ENCODE results near the gene DPF1.
A peak's percentile ranks its signal among the peaks of the same experiment; 100 is the strongest.

The DPF1 gene

DNA sequence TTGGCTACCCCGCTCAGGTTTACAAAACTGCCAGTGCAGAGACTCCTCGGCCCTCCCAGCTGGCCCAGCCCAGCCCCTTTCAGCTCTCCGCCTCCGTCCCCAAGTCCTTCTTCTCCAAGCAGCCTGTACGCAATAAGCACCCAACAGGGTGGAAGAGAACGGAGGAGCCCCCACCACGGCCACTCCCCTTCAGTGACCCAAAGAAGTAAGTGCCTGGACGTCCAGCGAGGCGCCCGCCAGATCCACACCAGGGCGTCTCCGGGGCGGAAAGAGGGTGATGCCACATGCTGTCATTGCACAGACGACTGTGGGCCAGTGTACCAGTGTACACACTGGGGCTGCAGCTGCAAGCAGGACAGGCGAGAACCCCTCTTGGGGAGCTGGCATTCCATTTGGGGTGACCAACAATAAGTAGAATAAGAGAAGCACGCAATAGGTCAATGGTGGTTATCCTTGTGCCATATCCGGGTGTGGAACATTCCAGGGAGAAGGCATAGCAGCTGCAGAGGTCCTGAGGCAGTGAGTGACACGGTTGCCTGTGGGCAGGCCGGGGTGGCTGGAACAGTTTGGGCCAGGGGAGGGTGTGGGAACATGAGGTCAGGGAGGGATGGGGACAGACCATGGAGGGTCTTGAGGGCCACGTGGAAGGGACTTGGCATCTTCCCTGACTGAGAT lies 41.3 kb downstream of the DPF1 start:
- peaks cover 14 to 42% (median 23%) of the 10 kb centered on the region in 3 donors for H3K36me3 ChIP-seq
- DNase-seq = no peak
- no peak overlapping the region for H3K4me3 ChIP-seq
- intact Hi-C loops (cut with DNase I; ENCODE audit: low total_unique reads) = no loop called here
- peaks cover 0 to 4% (median 0%) of the 10 kb centered on the region in 4 donors for H3K4me1 ChIP-seq
- no peaks in the 10 kb centered on the region for H3K27me3 ChIP-seq
- peaks cover 0 to 23% (median 5%) of the 10 kb centered on the region in 3 donors for H3K9me3 ChIP-seq
- no peak overlapping the region for H3K27ac ChIP-seq
- TF ChIP-seq, protein P1, sequence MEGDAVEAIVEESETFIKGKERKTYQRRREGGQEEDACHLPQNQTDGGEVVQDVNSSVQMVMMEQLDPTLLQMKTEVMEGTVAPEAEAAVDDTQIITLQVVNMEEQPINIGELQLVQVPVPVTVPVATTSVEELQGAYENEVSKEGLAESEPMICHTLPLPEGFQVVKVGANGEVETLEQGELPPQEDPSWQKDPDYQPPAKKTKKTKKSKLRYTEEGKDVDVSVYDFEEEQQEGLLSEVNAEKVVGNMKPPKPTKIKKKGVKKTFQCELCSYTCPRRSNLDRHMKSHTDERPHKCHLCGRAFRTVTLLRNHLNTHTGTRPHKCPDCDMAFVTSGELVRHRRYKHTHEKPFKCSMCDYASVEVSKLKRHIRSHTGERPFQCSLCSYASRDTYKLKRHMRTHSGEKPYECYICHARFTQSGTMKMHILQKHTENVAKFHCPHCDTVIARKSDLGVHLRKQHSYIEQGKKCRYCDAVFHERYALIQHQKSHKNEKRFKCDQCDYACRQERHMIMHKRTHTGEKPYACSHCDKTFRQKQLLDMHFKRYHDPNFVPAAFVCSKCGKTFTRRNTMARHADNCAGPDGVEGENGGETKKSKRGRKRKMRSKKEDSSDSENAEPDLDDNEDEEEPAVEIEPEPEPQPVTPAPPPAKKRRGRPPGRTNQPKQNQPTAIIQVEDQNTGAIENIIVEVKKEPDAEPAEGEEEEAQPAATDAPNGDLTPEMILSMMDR (IDR thresholded peaks at IDR 0.05) = no peak

DNA sequence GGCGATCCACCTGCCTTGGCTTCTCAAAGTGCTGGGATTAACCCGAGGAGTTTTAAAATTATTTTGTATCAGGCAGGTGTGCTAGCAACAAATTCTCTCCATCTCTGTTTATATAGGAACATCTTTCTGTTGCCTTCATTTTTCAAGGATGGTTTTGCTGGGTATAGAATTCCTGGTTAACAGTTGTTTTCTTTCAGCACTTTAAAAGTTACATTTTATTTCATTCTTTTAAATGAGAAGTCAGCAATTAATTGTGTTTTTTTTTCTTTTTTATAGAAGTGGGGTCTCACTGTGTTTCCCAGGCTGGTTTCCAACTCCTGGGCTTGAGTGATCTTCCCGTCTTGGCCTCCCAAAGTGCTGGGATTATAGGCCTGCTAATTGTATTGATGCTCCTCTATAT lies 44.0 kb downstream of the DPF1 start:
- DNase-seq = no peak
- Histone ChIP-seq H3K27me3 (no peaks in the 10 kb centered on the region), H3K27ac (no peak overlapping the region), H3K36me3 (peaks cover 14 to 34% (median 23%) of the 10 kb centered on the region in 3 donors), H3K4me3 (no peak overlapping the region), H3K9me3 (peaks cover 0 to 23% (median 5%) of the 10 kb centered on the region in 3 donors), H3K4me1 (peaks cover 0 to 4% (median 0%) of the 10 kb centered on the region in 4 donors)
- intact Hi-C loops (cut with DNase I; ENCODE audit: low total_unique reads) = no loop called here
- TF ChIP-seq, protein P1 (IDR thresholded peaks at IDR 0.05) = no peak

DNA sequence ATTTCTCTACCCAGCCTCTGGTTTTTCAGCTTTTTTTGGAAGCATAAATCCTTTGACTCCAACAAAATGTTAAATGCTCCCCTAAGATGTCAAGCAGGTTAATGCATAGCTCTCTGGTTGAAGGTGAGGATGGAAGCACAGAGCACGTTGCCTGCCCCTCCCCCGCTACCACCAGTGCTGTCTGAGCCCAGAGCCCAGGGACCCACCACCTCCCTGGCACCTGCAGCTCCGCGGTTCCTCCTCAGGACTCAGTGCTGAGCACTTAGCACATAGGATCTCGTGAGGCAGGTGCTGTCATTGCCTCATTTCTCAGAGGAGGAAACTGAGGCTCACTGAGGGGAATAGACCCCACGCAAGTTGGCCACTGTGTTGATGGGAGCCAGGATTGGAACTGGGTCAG lies 48.6 kb downstream of the DPF1 start:
- H3K27me3 ChIP-seq = no peaks in the 10 kb centered on the region
- TF ChIP-seq, protein P1 (IDR thresholded peaks at IDR 0.05) = no peak
- intact Hi-C loops (cut with DNase I; ENCODE audit: low total_unique reads) = no loop called here
- H3K9me3 ChIP-seq = peaks cover 0 to 21% (median 5%) of the 10 kb centered on the region in 3 donors
- H3K4me3 ChIP-seq = no peak overlapping the region
- no peak overlapping the region for H3K27ac ChIP-seq
- no peaks in the 10 kb centered on the region for H3K4me1 ChIP-seq
- H3K36me3 ChIP-seq = peaks cover 7 to 10% (median 9%) of the 10 kb centered on the region in 3 donors
- no peak for DNase-seq

DNA sequence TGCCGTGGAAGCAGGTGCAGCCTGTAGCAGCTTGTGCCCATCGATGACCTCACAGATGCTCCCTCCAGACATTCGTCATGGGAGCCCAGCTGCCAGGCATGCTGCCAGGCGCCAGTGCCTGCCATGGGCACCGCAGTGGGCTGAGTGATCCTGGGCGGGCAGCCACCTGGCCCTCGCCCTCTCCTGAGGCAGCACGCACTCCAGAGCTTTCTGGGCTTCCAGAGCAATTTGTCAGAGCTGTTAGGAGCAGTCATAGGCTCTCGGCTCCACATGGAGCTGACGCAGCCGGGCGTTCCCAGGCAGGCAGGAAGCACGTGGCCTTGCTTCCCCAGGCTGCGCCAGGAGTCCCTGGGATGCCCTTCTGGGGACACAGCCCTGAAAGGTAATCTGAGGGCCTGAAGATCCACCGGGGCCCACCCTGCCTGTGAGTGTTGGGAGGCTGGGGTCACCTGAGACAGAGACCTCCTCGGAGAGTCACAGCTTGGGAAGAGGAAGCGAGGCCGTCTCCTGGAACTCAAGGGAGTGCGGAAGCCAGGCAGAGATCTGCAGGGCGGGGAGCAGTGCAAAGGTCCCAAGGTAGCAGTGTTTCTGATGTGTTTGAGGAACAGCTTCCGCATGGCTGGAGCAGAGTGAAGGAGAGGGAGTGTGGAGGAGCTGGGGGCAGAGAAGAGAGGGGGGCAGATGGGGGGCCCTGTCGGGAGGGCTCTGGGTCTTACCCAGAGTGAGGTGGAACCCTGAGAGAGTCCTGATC lies 50.6 kb downstream of the DPF1 start:
- Histone ChIP-seq H3K27ac (peak overlapping the region in 1 of 2 donors; percentile 25), H3K4me1 (no peaks in the 10 kb centered on the region), H3K27me3 (no peaks in the 10 kb centered on the region), H3K4me3 (no peak overlapping the region), H3K9me3 (peaks cover 0 to 3% (median 0%) of the 10 kb centered on the region in 3 donors), H3K36me3 (peaks cover 0 to 10% (median 2%) of the 10 kb centered on the region in 3 donors)
- intact Hi-C loops (cut with DNase I; ENCODE audit: low total_unique reads) = no loop called here
- peak in 1 of 2 donors; percentile 82 for DNase-seq
- TF ChIP-seq, protein P1 (IDR thresholded peaks at IDR 0.05) = no peak

DNA sequence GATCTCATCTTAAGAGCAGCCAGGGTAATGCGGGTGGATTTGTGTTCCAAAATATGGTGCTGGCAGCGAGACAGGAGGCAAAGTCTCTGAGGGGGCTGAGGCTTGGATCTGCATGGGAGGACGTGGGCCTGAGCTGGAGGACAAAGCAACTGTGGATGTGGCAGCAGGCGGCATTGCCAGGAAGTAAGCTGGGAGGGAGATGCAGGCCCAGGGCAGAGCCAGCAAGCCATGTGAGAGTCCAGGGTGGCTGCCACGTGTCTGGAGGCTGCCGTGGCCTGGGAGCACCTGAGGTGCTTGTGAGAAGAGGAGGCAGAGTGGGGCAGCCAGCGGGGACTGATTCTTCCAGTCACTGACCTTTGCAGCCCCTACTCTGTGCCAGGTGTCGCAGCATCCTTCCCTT lies 52.0 kb downstream of the DPF1 start:
- TF ChIP-seq, protein P1 (IDR thresholded peaks at IDR 0.05) = no peak
- Histone ChIP-seq H3K36me3 (peaks cover 0 to 23% (median 8%) of the 10 kb centered on the region in 3 donors), H3K9me3 (no peaks in the 10 kb centered on the region), H3K27me3 (no peaks in the 10 kb centered on the region), H3K4me3 (no peak overlapping the region), H3K4me1 (no peaks in the 10 kb centered on the region), H3K27ac (no peak overlapping the region)
- intact Hi-C loops (cut with DNase I; ENCODE audit: low total_unique reads) = no loop called here
- DNase-seq = no peak
